Nasal cavity respiratory epithelium epithelial cell of viscerocranial mucosa (primary cell): ENCODE results near the gene TRIAP1. TPM values are rescaled to one million over a fixed set of nuclear protein-coding genes. Genes with fewer than 3 reads are reported as not detected.

ENCODE experiments used
- total RNA-seq: library from RNA; depleted of rRNA; stranded (reverse); fragments of >200 nt; gene quantifications from 2 replicates; pipeline ENCODE4 v1.2.3, GENCODE V29; 2014

TRIAP1 gene
- total RNA-seq: 27.8 and 70.1 TPM in 2 replicates

GRCh38 chr12:120445911-120446843 is at the start of gene TRIAP1, which contains the start of gene GATC:
TRIAP1 (minus strand) TSS chr12:120446384; CDS start chr12:120446372, 12 bp downstream.
GATC (plus strand) TSS chr12:120446444; CDS start chr12:120446481, 37 bp downstream.

DNA sequence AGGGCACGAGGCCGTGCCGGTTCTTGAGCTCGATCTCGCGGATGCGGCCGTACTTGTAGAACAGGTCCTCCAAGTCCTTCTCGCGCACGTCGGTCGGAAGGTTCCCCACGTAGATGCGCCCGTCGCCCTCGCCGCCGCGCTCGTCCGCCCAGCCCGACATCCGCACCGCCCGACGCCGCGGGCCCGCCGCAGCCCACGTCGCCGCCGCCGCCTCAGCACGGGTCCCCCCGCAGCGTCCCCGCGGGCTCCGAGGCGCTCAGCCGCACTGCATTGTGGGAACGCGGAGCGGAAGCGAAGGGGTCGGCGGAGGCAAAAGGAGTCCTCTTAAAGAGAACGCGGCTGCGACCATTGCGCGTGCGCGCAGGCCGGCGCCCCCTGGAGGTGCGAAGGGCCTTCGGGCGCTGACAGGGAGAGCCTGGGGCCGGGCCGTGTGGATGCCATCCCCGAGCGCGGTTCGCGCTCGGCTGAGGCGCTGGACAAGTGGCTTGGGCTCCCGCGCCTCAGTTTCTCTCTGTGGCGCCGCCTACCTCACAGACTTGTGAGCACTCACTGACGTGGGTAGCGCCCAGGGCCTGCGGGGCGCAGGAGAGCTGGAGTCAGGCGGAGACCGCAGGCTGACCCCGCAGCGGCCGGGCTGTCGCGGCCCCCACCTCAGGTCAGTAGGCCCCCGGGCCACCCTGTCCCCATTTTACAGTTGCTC is 23.4 kb upstream of the TRIAP1 start, which contains the start of gene SRSF9:
Gene SRSF9, minus strand, starts transcription at position 299 of the 700 bp plus-strand sequence. Its CDS starts 139 bp downstream, at position 160.

DNA sequence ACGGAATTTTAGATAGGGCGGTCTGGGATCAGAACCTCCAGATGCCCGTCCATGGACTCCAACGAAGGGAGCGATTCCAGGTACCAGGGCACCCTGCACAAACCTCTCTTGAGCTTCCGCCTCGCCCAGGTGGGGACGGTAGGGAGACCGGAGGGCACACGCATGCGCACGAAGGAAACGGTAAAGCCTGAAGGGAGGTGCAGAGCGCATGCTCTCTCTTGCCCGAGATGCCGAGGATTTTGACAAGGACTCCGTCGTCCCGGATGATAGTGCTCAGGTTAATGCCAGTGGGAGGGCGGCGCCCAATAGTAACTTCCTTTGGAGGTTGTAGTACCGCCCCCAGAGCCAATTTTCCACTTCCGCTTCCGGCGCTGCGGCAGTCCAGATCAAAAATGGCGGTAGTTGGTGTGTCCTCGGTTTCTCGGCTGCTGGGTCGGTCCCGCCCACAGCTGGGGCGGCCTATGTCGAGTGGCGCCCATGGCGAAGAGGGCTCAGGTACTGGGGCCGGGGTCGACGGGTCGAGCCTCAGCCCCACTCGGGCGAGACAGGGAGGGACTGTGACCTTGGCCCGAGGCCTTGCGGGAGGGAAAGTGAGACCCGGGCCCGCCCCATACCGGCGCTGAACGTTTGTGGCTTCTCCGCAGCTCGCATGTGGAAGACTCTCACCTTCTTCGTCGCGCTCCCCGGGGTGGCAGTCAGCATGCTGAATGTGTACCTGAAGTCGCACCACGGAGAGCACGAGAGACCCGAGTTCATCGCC is 8.3 kb downstream of the TRIAP1 start, which contains the start of gene COX6A1:
Gene COX6A1, plus strand, starts transcription at position 379 of the 760 bp plus-strand sequence. Its CDS starts 14 bp downstream, at position 393.

Other genes starting within 250 kb of the TRIAP1 start
- gene RPLP0, start 245.3 kb downstream of the TRIAP1 start, total RNA-seq: 3,050 and 5,524 TPM in 2 replicates
- gene PXN, start 180.7 kb downstream of the TRIAP1 start, total RNA-seq: 35.2 and 77.0 TPM in 2 replicates
- gene RNU4-2, start 154.5 kb downstream of the TRIAP1 start, total RNA-seq: under 0.01 TPM in 1 of 2 replicates, not detected in the other
- gene RNU4-1, start 153.1 kb downstream of the TRIAP1 start, total RNA-seq: under 0.01 TPM in 1 of 2 replicates, not detected in the other
- gene SIRT4, start 144.1 kb downstream of the TRIAP1 start, total RNA-seq: 0.68 and 1.1 TPM in 2 replicates
- not detected in 2 replicates for gene PLA2G1B, start 118.6 kb downstream of the TRIAP1 start, total RNA-seq
- not detected in 2 replicates for gene MSI1, start 77.2 kb downstream of the TRIAP1 start, total RNA-seq
- 381 and 699 TPM in 2 replicates for gene COX6A1, start 8.3 kb downstream of the TRIAP1 start, total RNA-seq
- gene GATC, start 60 bp upstream of the TRIAP1 start, total RNA-seq: 22.2 and 22.4 TPM in 2 replicates
- 218 and 289 TPM in 2 replicates for gene SRSF9, start 23.4 kb upstream of the TRIAP1 start, total RNA-seq
- 281 and 342 TPM in 2 replicates for gene DYNLL1, start 49.7 kb upstream of the TRIAP1 start, total RNA-seq
- 41.3 and 42.4 TPM in 2 replicates for gene COQ5, start 82.8 kb upstream of the TRIAP1 start, total RNA-seq
- 160 and 314 TPM in 2 replicates for gene RNF10, start 88.0 kb upstream of the TRIAP1 start, total RNA-seq
- 30.3 and 44.8 TPM in 2 replicates for gene POP5, start 135.0 kb upstream of the TRIAP1 start, total RNA-seq
- gene CABP1, start 194.2 kb upstream of the TRIAP1 start, total RNA-seq: under 0.01 TPM in 1 of 2 replicates, not detected in the other
- gene MLEC, start 240.8 kb upstream of the TRIAP1 start, total RNA-seq: 83.6 and 108 TPM in 2 replicates